Stimulated activated CD4-positive, alpha-beta T cell treated with anti-CD3 and anti-CD28 coated beads, Interleukin-1b, Interleukin-23, amount 100 ng/mL, for 24 hours (primary cell): ENCODE measurements around the gene MAPKAPK2.

ENCODE experiments used
- DNase-seq, 4 experiments: peaks; one replicate each; pipeline ENCODE4 v3.0.0-alpha.2; 2020; ENCODE audit warnings: low read depth in 4 of 4, low spot score in 1 of 4

MAPKAPK2 gene

DNA sequence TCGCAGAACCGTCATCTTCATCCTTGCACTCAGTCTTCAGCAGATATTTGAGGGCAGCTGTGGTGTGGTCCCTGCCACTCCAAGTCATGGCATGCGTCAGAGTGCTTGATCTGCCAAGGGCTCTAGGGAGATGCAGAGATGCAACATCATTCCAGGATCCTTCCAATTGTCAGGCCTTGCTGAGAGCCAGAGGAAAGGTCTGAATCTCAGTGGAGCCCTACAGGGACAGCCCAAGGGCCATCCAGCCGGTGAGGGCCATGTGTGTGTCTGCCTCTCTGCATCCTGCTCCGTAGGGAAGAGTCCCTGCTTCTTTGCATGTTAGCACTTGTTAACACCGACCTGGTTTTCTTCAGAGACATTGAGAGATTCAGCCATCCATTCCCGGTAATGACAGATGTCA lies 17.6 kb downstream of the MAPKAPK2 start:
- DNase-seq: no peak

DNA sequence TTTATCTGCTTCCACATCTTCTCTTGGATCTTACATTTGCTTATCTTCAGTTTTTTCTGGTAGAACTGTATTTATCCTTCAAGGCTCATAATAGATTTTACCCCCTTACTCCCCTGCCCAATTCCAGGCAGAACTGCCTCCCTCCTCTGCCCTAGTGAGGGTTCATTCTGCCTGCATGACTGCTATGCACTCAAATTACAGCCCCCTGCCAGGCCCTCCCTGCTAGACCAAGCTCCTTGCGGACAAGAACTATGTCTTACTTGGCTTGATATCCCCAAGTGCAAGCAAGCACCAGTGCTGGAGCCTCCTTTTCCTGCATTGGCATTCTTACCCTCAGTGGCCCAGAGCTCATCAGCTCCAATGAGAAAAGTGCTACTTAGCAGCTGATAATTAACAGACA lies 18.1 kb downstream of the MAPKAPK2 start:
- no peak for DNase-seq

DNA sequence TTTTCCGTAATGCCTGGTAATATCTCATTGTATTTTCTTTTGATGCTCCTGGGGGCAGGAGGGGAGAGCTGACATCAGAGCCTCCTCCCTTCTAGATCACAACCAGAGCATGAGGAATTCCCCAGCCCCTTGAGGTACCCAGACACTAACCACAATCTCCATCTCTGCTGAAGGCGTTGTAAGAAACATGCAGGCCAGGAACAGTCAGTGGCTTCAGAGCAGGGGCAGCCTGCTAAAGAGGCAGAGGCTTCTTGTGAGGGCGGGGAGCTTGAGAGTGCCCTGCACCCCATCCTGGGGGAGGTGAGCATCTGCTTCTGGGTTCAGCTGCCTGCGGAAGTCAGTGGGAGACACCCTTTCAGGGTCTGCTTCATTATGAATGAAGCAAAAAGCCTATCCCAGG lies 19.0 kb downstream of the MAPKAPK2 start:
- peak in 3 of 4 experiments; percentile 18 to 54 (median 38) for DNase-seq

DNA sequence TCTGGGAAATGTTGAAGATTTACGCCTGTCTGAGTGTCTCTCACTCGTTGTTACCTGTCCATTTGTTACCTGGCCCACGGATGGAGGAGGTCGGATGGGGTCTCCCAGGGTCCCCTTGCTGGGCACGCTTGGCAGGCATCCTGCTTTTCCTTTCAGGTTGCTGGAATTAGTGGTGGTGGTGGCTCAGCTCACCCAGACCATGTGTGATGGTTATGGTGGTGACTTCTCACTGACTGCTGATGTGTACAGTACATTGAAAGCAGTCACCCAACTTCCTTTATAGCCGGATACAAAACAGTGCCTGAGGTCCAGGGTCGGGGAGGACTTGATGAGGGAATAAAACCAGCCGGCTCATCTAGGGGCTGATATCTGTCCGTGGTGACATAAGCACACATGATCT lies 19.5 kb downstream of the MAPKAPK2 start:
- DNase-seq: no peak

DNA sequence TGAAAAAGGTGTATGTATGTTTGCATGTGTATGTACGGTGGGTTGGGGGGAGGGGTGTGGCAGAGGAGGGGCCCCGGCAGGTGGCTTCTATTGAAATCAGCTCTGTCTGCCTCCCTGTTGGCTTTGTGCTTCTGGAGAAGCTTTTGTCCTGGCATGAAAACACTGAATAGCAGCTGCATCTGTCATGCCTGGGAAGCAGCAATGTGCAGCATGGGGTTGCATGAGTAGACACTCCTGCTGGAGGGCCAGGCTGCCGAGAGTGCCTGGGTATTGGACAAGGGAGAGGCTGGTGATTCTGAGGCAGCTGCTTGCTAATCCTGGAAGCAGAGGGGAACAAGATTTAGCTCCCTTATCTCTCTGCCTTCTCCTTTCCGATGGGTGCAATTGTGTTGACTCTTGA lies 20.5 kb downstream of the MAPKAPK2 start:
- DNase-seq: no peak

DNA sequence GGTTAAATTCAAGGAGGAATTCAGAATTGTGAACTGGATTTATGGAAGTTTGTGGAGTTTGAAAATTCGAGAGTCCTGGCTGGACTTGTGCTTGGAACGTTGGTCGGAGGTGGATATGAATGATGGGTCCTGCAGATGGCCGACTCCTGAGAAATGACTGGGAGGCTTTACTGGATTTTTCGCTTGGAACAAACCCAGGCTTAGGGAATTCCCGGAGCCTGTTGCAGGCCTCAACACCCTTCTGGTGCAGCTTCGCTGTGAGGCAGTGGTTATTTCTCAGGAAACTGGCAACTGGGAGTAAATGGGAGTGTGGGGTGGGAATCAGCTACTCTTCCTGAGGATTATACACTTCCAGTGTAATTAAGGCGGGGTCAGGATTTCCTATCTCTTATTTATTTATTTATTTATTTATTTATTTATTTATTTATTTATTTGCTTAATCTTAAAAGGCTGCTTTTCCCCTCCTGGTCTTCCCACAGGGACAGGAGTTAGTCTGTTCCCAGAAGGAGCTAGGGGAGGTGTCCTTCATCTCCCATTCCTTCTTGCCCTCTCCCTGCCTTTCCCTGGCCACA lies 21.1 kb downstream of the MAPKAPK2 start:
- no peak for DNase-seq

DNA sequence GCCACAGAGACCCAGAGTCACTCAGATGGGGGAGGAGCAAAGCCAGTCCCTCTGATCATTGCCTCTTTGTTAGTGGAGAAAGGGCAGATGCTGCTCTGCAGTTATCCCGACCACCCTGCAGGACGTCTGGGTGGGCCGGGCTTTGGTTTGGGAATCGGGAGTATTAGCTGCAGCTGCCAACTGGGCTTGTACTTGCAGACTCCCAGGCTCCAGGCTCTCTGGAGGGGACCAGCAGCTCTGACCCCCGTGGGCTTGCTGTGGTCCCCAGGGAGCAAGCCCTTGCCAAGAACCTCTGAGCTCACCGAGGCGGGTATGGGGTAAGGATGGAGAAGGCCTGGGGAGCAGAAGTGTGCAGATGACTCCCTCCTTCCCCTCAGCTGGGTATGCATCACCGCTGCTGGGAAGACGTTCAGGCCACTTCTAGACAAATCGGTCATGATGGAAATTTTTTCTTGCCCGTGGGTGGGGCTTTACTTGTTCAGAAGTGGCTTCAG lies 21.6 kb downstream of the MAPKAPK2 start:
- peak in 3 of 4 experiments; percentile 47 to 66 (median 49) for DNase-seq

DNA sequence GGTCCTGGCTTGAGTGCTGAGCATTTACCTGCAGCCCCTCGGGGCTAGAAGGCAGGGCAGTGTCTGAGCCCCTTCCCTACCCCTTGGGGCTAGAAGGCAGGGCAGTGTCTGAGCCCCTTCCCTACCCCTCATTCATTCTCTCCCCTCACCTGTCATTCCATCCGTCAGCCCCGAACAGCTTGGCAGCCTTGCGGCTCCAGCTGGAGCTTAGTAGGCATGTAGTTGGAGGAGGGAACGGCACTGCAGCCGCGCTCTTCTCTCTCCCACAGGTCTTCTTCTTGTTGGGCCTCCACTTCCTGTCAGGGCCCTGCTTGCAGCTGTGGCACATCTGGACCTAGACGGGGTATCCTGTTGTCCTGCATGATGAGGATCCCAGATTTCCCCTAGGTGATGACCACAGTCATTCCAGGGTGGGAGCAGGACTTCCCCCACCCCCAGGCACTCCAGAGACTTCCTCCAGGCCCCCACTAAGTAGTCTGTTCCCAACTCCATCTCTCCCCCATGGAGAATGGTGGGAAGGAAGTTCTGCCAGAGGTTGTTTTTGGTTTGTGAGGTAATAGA lies 22.2 kb downstream of the MAPKAPK2 start:
- DNase-seq: no peak

DNA sequence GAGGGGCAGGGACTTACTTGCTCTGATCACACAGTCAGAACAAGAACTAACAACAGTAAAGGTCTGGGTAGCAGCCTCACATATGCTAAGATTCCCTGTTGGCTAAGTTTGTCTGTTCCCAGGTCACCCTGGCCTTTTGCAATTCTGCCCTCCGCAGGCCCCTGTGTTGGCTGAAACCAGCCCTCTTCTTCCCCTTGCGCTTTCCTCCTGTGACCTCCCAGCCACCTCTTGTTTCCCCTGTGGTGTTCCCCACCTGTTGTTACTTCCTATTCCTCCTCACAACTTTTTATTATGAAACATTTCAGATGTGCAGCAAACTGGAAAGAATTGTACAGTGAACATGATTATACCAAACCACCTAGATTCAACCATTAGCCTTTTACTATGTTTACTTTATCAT lies 23.4 kb downstream of the MAPKAPK2 start:
- DNase-seq: no peak

DNA sequence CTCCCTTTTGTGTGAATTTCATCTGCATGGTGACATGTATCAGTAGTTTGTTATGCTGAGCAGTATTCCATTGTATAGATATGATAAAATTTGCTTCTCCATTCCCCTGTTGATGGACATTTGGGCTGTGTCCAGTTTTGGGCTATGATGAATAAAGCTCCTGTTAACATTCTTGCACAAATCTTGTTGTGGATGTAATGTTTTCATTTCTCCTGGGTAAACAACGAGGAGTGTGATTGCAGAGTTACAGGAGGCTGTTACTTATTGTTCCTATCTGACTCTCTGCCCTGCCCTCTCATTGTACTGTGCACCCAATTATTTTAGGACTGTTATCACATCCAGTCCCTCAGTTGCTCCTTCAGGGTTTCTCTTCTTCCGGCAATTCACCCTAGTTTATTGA lies 24.2 kb downstream of the MAPKAPK2 start:
- no peak for DNase-seq

DNA sequence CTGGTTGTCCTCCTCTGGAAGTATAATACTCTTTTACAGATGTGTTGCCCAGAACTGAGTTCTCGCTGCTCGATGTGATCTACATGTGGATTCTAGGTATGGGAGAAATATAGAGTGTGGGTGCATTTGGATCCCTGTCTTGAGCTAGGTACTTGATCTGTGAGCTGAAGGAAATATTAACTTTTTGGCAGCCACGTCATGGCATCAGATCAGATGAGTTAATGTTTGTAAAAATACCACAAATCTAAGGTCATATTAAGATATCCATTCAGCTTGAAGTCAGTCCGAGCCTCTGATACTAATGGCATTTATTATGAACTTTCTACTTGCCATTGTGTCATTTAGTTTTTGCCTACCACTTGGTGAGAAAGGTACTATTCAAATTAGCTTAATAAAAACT lies 24.6 kb downstream of the MAPKAPK2 start:
- DNase-seq: no peak

DNA sequence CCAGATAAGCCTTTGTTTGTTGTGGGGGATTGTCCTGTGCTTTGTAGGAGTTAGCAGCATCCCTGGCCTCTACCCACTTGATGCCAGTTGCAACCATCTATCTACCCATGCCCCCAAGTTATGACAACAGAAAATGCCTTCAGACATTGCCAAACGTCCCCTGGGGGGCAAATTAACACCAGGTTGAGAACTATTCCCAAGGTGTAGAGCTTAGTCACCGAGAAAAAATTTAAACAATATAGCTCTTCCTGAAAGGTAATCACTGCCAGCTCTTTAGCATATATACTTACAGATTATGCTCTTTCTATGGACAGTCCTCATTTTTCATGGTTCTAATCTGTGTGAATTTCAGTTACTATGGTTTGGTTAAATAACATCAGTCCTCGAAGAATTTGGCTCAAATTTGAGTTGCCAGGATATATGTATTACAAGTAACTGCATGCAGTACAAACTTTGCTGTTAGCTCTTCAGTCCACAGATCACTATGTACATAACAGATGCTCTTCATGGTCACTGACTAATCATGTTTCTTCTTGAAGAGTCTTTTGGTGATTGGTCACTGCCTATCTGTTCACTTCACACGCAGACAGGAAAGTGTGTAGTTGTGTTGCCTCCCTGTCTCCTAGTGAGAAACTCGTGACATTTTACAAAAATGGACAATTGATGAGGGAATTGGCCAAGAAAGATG lies 25.2 kb downstream of the MAPKAPK2 start:
- no peak for DNase-seq

DNA sequence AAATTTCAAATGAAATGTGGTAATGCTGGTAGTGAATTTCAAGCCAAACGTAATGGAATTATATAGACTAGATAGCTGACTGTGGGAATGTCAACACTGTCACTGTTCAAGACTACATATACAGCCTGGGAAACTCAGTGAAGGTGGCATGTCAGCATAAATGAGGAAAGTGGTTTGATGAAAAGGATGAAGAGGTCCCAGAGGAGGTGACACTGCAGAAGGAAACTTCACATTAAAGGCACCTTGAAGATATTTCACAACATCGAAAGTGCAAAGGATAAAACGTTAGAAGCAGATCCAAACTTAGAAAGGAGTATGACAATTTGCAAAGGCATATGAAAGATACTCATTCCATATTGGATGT lies 25.7 kb downstream of the MAPKAPK2 start:
- no peak for DNase-seq

DNA sequence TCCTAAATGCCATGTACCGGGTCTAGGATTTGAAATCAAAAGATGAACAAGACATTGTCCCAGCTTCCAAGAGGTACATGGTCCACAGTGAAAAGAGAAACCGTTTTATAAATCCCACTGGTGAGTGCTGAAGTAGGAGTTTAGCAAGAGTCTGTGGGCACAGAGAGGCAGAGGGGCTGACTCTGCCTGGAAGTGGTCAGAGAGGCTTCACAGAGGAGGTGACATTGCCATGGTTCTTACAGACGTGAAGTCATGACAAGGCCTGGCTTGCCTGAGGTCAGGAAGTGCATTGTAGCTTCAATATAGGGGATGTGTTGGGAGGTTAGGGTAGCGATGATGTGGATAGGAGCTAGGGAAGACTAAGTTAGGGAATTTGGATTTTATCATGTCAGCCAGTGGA lies 28.4 kb downstream of the MAPKAPK2 start:
- no peak for DNase-seq

DNA sequence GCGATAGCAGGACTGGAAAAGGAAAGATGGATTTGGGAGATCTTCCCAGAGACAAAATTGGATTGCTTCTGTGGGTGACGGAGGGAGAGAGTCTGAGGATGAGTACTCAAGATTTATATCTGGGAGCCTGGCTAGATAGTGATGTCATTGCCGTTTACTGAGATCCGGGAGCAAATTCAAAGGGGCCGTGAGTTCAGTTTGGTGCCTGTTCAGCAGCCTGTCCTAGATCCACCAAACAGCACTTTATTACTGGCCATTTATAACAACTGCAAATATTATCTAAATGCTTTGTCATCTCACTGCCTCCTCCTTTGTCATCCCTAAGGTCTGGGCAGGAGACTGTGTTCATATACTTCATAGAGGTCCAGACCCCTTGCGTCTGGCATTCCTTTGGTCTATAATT lies 29.2 kb downstream of the MAPKAPK2 start:
- no peak for DNase-seq

DNA sequence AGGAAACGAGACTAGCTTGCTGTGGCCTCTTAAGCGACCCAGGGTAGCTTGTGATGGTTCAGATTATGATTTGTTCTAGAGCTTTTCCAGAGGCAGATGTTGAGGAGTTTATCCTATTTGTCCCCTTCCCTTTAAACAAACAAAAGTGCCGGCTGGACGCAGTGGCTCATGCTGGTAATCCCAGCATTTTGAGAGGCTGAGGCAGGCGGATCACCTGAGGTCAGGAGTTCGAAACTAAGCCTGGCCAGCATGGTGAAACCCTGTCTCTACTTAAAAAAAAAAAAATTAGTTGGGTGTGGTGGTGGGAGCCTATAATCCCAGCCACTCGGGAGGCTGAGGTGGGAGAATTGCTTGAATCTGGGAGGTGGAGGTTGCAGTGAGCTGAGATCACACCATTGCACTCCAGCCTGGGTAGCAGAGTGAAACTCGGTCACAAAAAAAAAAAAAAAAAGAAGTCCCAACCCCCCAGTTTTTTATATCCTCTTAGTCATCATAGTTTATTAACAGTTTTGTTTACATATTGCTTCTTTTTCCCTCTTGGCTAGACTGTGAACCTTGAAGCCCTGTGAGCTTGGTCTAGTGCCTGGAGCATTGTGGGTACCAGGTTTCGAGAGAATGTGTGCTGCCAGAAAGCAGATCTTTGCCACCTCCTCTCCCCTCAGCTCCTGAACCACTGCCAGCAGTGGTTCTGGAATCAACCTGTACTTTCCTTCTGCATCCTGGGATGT lies 29.8 kb downstream of the MAPKAPK2 start:
- DNase-seq: no peak

DNA sequence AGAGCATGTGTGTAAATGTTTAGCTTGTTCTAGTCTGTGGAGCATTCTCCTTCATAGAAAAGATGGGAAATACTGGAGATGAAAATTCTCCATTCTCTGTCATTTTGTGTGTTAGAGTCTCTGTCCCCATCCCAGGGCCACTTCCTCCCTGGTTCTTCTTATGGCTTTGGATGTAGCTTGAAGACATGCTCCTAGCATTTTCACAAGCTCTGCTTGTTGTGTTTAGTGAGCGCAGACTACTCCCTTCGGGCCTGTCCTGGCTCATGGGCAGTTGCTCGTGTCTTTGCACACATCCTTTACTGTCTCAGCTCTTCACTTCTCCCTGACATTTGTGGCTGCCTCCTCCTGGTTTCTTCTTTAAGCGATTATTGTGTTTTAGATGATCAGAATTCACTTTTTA lies 30.4 kb downstream of the MAPKAPK2 start:
- DNase-seq: no peak

DNA sequence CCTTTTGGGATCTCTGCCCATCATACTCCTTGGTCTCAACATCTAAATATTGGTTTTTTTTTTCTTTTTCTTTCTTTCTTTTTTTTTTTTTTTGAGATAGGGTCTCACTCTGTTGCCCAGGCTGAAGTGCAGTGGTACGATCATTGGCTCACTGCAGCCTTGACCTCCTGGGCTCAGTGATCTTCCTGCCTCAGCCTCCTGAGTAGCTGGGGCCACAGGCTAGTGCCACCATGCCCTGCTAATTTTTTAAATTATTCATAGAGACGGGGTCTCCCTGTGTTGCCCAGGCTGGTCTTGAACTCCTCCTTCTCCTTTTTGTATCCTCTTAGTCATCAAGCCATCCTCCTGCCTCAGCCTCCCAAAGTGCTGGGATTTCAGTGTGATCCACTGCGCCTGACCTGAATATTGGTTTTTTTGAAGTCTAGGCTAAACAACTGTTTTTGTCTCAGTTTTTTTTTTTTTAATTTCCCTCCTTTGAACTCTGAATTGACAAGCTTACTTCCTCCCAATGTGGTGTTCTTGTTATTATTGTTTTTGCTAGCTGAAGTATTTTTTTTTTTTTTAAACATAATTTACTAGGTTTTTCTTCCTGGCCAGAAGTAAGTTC lies 30.9 kb downstream of the MAPKAPK2 start:
- DNase-seq: no peak

DNA sequence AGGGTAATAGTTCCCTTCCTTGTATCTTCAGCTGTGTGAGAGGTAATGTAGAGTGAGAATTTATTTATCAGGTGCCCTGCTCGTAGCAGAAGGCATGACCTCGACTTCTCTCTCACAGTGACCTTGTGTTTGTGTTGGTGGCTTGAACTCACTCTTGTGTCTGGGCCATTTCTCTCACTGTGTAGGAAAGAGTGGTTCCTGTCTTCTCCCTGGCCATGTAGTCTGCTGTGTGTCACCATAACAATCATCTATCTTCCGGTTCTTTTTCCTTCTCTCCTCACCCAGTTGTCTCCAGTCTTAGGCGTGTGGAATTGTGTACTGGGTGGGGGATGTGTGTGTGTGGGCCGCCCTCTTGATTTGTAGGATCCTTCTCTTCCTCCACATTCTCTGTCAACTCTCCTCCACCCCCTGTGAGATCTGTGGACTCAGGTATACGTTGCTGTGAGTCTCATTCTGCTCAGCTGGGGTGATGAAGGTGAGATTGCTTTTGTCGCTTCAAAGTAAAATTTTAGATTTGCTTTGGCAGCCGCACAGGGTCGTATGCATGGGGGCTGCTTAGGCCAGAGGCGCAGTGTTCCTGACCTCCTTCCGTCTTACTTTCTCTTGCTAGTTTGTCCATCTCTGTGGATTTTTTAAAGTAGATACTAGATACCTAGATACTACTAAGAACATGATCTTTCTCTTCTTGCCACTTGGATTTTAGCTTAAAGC lies 31.6 kb downstream of the MAPKAPK2 start:
- no peak for DNase-seq

DNA sequence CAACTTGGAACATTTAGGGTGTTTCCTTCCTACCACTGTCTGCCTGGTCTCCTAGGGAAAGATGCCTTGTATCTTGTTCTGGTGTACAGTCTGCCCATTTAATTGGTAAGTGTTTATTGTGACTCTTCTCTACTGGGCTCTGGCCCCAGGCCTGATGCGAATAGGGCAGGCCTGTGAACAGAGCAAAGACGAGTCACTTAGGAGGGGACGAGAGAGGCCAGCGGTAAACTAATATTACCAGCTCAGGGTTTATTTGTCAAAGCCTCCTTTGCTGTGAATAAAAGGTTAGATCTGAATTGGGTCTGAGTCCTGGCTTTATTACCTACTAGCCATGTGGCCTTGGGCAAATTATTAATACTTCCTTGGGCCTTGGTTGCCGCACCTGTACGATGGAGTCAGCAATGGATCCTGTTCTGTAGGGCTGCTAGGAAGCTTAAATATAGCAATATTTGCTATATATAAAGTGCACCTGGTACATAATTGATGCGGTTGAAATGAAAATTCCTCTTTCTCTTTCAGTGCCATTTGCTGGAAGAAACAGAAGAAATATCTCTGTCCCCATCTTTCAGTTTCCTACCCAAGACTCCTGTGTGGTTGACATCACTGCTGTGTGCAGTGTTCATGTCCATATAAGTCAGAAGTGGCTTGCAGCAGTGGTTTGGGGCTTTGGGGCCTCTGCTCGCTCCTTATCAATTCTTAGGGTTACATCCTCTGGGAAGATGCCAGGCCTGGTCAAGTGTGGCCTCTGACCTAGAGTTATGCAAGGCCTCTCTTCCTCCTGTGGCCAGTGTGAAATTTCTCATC lies 32.4 kb downstream of the MAPKAPK2 start:
- no peak for DNase-seq
